HepG2 (cell line): ENCODE data around the gene ACVRL1. TPM values are rescaled to one million over a fixed set of nuclear protein-coding genes. Genes with fewer than 3 reads are reported as not detected.

ENCODE experiments used
- EHMT2 ChIP-seq: fragments of 200-600 bp; sonication (generic); IDR thresholded peaks from 2 replicates; pipeline ENCODE4 v1.7.0; 2017; ENCODE audit warnings: antibody characterized with exemption, low read depth, low read length, borderline replicate concordance
- IKZF4 ChIP-seq: sonication (generic); formaldehyde crosslinking; IDR thresholded peaks from 2 replicates; pipeline ENCODE4 v1.5.1; 2020; ENCODE audit warnings: borderline replicate concordance, mild to moderate bottlenecking, low read depth, missing genetic modification reagents; ENCODE audit errors: not compliant biosample characterization
- KDM6A ChIP-seq: IDR thresholded peaks from 2 replicates; pipeline ENCODE4 v1.6.1; 2016; ENCODE audit warnings: low read depth
- RORA ChIP-seq: sonication (generic); formaldehyde crosslinking; IDR thresholded peaks from 2 replicates; pipeline ENCODE4 v1.5.0; 2020; ENCODE audit warnings: mild to moderate bottlenecking, missing genetic modification reagents, moderate library complexity
- SP5 ChIP-seq: IDR thresholded peaks from 2 replicates; pipeline ENCODE4 v1.6.1; 2016; ENCODE audit warnings: low read depth, borderline replicate concordance
- ZNF570 ChIP-seq: sonication (generic); formaldehyde crosslinking; IDR thresholded peaks from 2 replicates; pipeline ENCODE4 v1.4.0; 2020; ENCODE audit warnings: mild to moderate bottlenecking, missing genetic modification reagents, borderline replicate concordance
- ZNF614 ChIP-seq: IDR thresholded peaks from 2 replicates; pipeline ENCODE4 v1.6.1; 2018; ENCODE audit warnings: missing biosample characterization, missing genetic modification reagents, inconsistent platforms, borderline replicate concordance
- ZNF709 ChIP-seq: sonication (generic); formaldehyde crosslinking; IDR thresholded peaks from 2 replicates; pipeline ENCODE4 v1.5.0; 2020; ENCODE audit warnings: mild to moderate bottlenecking, missing genetic modification reagents
- polyA plus RNA-seq, 8 experiments: library from polyadenylated mRNA; depleted of rRNA in 3 of 8; stranded (reverse) in 7 of 8; unstranded in 1 of 8; fragments of >200 nt; fragmentation: Illumina TruSeq in 4 of 8; extraction: Trizol in 4 of 8; gene quantifications; 2 replicates each; pipeline versions ENCODE4 v1.2.1 to v1.2.3, GENCODE V29; 2011 to 2016; ENCODE audit warnings: low read depth in 4 of 8, missing spikeins in 1 of 8, mixed read lengths in 1 of 8; ENCODE audit not compliant: insufficient read depth in 1 of 8
- total RNA-seq, 5 experiments: library from RNA; depleted of rRNA; stranded (reverse); fragments of >200 nt; fragmentation: Illumina TruSeq; extraction: Trizol; gene quantifications; 2 replicates each; pipeline ENCODE4 v1.2.3, GENCODE V29; 2016; ENCODE audit warnings: low read depth in 1 of 5
- TF ChIP-seq, protein P1 (sequence below): sonication (generic); formaldehyde crosslinking; IDR thresholded peaks from 2 replicates; pipeline ENCODE4 v1.4.0; 2020; ENCODE audit warnings: missing genetic modification reagents, mild to moderate bottlenecking, borderline replicate concordance
- TF ChIP-seq, protein P2 (sequence below): sonication (generic); formaldehyde crosslinking; IDR thresholded peaks from 2 replicates; pipeline ENCODE4 v1.9.0; 2022; ENCODE audit warnings: missing genetic modification reagents, mild to moderate bottlenecking, borderline replicate concordance
- TF ChIP-seq, protein P3 (sequence below): IDR thresholded peaks from 2 replicates; pipeline ENCODE4 v1.6.1; 2016; ENCODE audit warnings: low read depth
- TF ChIP-seq, protein P4 (sequence below): IDR thresholded peaks from 2 replicates; pipeline ENCODE4 v1.6.1; 2012; ENCODE audit warnings: inconsistent platforms

ACVRL1 gene
- total and polyA plus RNA-seq, 2 of the 13 experiments (the other 11 are each of a cell fraction or from before 2014, with no cell fraction given): not detected

DNA sequence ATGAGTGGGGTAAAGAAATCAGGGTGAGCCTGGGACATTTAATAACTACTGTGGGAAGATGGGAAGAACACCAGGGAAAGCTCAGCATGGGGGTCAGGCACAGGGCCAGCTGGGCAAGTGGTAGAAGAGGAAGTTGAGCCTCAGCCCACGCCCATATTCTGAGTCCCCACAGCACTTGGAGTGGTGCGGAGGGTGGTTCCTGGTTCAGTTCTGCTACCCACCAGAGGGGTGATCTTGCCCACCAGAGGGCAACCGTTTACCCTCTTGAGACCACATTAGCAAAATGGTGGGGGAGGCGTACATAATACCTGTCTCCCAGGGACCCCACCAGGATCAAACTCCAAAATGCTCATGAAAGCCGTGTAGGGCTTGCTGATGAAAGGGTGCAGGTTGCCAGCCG, 36.2 kb upstream of the ACVRL1 start (continued):
- TF ChIP-seq, protein P1, sequence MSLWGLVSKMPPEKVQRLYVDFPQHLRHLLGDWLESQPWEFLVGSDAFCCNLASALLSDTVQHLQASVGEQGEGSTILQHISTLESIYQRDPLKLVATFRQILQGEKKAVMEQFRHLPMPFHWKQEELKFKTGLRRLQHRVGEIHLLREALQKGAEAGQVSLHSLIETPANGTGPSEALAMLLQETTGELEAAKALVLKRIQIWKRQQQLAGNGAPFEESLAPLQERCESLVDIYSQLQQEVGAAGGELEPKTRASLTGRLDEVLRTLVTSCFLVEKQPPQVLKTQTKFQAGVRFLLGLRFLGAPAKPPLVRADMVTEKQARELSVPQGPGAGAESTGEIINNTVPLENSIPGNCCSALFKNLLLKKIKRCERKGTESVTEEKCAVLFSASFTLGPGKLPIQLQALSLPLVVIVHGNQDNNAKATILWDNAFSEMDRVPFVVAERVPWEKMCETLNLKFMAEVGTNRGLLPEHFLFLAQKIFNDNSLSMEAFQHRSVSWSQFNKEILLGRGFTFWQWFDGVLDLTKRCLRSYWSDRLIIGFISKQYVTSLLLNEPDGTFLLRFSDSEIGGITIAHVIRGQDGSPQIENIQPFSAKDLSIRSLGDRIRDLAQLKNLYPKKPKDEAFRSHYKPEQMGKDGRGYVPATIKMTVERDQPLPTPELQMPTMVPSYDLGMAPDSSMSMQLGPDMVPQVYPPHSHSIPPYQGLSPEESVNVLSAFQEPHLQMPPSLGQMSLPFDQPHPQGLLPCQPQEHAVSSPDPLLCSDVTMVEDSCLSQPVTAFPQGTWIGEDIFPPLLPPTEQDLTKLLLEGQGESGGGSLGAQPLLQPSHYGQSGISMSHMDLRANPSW: no peak
- TF ChIP-seq ZNF709 (CRISPR knock-in tag): no peak
- TF ChIP-seq, protein P2, sequence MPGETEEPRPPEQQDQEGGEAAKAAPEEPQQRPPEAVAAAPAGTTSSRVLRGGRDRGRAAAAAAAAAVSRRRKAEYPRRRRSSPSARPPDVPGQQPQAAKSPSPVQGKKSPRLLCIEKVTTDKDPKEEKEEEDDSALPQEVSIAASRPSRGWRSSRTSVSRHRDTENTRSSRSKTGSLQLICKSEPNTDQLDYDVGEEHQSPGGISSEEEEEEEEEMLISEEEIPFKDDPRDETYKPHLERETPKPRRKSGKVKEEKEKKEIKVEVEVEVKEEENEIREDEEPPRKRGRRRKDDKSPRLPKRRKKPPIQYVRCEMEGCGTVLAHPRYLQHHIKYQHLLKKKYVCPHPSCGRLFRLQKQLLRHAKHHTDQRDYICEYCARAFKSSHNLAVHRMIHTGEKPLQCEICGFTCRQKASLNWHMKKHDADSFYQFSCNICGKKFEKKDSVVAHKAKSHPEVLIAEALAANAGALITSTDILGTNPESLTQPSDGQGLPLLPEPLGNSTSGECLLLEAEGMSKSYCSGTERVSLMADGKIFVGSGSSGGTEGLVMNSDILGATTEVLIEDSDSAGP: no peak
- TF ChIP-seq EHMT2: no peak
- no peak for TF ChIP-seq ZNF614 (CRISPR knock-in tag)
- no peak for TF ChIP-seq IKZF4 (CRISPR knock-in tag)
- TF ChIP-seq, protein P3, sequence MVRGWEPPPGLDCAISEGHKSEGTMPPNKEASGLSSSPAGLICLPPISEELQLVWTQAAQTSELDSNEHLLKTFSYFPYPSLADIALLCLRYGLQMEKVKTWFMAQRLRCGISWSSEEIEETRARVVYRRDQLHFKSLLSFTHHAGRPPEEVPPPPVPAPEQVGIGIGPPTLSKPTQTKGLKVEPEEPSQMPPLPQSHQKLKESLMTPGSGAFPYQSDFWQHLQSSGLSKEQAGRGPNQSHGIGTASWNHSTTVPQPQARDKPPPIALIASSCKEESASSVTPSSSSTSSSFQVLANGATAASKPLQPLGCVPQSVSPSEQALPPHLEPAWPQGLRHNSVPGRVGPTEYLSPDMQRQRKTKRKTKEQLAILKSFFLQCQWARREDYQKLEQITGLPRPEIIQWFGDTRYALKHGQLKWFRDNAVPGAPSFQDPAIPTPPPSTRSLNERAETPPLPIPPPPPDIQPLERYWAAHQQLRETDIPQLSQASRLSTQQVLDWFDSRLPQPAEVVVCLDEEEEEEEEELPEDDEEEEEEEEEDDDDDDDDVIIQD (CRISPR knock-in tag): no peak
- TF ChIP-seq ZNF570: no peak
- no peak for TF ChIP-seq SP5
- TF ChIP-seq KDM6A (CRISPR knock-in tag): no peak
- TF ChIP-seq, protein P4, sequence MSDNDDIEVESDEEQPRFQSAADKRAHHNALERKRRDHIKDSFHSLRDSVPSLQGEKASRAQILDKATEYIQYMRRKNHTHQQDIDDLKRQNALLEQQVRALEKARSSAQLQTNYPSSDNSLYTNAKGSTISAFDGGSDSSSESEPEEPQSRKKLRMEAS: no peak
- TF ChIP-seq RORA (CRISPR knock-in tag): no peak
